Right lobe of liver (tissue), 4 donors: ENCODE data around the gene L3MBTL2.

ENCODE experiments used
- CTCF ChIP-seq, 4 donors: fragments of 200-600 bp in 3 of 4; fragments of 450-650 bp in 1 of 4; IDR thresholded peaks; one replicate each; pipeline versions ENCODE4 v1.5.1 to v1.8.0; 2016 to 2022; ENCODE audit warnings: antibody characterized with exemption in 4 of 4, mild to moderate bottlenecking in 2 of 4
- POLR2A ChIP-seq: fragments of 450-650 bp; IDR thresholded peaks from one replicate; pipeline ENCODE4 v1.6.1; 2017; ENCODE audit warnings: antibody characterized with exemption, mild to moderate bottlenecking
- donor health status: DM: no; HTN: no; CAD: no.
- donor health status: DM: no; HTN: no; CAD: no.
- donor health status: DM: no; HTN: yes; CAD: no.

DNA sequence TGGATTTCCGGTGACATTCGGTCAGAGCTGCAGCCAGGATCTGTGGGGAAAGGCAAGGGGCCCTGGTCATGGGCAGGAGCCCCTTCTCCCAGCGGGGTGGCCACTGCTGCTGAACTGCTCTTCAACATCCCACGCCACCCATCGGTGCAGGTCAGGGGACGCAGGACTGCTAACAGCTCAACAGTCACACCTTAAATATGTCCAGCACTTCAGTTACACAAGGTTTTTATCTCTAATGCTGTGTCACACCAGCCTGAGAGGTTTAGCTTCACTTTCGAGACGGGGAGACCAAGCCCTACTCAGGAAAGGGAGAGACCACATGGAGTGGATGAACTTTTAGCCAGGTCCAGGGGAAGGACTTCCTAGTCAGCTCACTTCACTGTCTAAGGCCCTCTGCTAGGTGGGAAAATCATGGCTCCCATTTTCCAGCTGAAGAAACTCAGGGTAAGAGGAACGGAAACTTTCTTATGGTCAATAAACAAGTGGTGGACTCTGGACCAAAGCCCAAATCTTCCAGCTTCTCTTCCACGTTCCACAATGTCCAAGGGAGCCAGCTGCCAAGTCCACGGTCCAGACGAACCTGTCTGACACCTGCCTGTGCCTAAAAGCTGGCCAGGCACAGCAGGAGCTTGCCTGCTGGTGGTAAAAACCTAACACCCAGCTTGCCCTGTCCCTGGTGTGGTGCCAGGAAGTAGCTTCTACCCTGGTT, 56.6 kb downstream of the L3MBTL2 start:
- TF ChIP-seq CTCF (IDR thresholded peaks at IDR 0.05) (no peak), POLR2A (no peak)
